Coronary artery (tissue), 2 donors: ENCODE data around the gene SRSF2.
A peak's percentile ranks its signal among the peaks of the same experiment; 100 is the strongest.

Source experiments
- DNase-seq: peaks from one replicate; pipeline ENCODE4 v3.0.0-alpha.2; 2017; ENCODE audit warnings: low spot score
- H3K27ac ChIP-seq, 2 donors: fragments of 200-600 bp; sonication (generic); one replicate each; pipeline ENCODE4 v1.5.1; 2016 to 2019
- H3K4me3 ChIP-seq: fragments of 200-600 bp; sonication (generic); 2 replicates; pipeline ENCODE4 v1.5.1; 2016; ENCODE audit warnings: mild to moderate bottlenecking, moderate library complexity
- TF ChIP-seq, protein P1 (sequence below): fragments of 200-600 bp; sonication (generic); IDR thresholded peaks from one replicate; pipeline ENCODE4 v1.5.1; 2019; ENCODE audit warnings: antibody characterized with exemption

Gene SRSF2, protein sequence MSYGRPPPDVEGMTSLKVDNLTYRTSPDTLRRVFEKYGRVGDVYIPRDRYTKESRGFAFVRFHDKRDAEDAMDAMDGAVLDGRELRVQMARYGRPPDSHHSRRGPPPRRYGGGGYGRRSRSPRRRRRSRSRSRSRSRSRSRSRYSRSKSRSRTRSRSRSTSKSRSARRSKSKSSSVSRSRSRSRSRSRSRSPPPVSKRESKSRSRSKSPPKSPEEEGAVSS

DNA sequence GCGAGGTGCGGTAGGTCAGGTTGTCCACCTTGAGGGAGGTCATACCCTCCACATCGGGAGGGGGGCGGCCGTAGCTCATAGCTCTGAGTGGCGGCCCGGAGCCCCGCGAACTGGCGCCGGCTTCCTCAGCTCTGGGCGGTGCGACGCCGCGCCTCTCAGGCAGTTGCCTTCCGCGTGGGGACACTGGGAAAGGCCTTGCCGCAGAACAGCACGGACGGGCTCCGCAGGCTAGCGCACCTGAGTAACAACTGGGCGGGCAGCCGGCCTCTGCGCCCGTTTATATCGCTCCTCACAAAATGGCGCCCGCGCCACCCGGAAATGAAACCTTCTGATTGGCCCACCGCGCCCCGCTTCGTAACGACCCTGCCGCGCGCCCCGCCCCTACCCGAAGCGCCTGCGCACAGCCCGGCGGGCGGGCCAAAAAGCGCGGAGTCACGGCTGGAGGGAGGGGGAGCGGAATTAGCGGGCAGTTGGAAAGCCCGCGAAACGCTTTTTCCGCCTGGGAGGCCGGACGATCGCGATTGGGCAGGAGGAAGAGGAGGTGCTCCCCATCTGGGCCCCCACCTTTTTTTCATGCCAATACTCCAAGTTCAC is at the start of gene SRSF2:
TSS of gene SRSF2 (minus strand) at position 250 of the 594 bp plus-strand sequence. CDS start at position 79, 171 bp downstream.
- peak within 1 kb of the TSS; percentile 98 to 99 for H3K27ac ChIP-seq
- DNase-seq: peak; percentile 99

DNA sequence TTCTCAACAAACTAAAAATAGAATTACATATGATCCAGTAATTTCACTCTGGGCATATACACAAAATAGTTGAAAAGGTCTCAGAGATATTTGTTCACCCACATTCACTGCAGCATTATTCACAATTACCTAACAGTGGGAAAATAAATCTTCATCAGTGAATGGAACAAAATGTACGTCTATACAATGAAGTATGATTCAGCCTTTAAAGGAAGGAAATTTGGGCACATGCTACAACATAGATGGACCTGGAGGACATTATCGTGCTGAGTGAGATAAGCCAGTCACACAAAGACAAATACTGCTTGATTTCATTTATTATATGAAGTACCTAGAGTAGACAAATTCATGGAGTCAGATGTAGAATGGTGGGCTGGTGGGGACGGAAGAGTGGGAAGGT is 47.8 kb upstream of the SRSF2 start:
- H3K4me3 ChIP-seq: no peak overlapping the region
- TF ChIP-seq, protein P1, sequence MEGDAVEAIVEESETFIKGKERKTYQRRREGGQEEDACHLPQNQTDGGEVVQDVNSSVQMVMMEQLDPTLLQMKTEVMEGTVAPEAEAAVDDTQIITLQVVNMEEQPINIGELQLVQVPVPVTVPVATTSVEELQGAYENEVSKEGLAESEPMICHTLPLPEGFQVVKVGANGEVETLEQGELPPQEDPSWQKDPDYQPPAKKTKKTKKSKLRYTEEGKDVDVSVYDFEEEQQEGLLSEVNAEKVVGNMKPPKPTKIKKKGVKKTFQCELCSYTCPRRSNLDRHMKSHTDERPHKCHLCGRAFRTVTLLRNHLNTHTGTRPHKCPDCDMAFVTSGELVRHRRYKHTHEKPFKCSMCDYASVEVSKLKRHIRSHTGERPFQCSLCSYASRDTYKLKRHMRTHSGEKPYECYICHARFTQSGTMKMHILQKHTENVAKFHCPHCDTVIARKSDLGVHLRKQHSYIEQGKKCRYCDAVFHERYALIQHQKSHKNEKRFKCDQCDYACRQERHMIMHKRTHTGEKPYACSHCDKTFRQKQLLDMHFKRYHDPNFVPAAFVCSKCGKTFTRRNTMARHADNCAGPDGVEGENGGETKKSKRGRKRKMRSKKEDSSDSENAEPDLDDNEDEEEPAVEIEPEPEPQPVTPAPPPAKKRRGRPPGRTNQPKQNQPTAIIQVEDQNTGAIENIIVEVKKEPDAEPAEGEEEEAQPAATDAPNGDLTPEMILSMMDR: no peak
- H3K27ac ChIP-seq: no peak overlapping the region
- no peak for DNase-seq

More for the DNA sequence above, at the start of gene SRSF2:
- TF ChIP-seq, protein P1: no peak
- H3K4me3 ChIP-seq: peak within 1 kb of the TSS; percentile 96

DNA sequence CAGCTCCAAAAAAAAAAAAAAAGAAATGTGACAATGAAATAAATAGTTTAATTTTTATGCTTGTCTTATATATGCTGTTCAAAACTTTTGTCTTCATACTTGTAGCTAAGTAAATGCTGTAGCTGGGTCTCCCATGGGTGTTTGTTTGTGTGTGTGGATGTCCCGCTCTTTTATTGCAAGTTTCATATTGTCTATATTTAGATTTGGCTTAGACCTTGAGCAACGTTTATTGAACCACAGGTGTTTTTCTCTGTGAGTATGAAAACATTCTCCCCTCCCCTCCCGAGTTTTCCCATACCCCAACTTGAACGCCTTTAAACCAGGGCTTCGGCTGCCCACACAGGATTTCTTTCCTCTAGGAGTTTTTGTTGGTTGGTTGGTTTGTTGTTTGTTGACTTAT is 46.0 kb upstream of the SRSF2 start:
- Histone ChIP-seq H3K27ac (no peak overlapping the region), H3K4me3 (no peak overlapping the region)
- DNase-seq: no peak
- TF ChIP-seq, protein P1: no peak

DNA sequence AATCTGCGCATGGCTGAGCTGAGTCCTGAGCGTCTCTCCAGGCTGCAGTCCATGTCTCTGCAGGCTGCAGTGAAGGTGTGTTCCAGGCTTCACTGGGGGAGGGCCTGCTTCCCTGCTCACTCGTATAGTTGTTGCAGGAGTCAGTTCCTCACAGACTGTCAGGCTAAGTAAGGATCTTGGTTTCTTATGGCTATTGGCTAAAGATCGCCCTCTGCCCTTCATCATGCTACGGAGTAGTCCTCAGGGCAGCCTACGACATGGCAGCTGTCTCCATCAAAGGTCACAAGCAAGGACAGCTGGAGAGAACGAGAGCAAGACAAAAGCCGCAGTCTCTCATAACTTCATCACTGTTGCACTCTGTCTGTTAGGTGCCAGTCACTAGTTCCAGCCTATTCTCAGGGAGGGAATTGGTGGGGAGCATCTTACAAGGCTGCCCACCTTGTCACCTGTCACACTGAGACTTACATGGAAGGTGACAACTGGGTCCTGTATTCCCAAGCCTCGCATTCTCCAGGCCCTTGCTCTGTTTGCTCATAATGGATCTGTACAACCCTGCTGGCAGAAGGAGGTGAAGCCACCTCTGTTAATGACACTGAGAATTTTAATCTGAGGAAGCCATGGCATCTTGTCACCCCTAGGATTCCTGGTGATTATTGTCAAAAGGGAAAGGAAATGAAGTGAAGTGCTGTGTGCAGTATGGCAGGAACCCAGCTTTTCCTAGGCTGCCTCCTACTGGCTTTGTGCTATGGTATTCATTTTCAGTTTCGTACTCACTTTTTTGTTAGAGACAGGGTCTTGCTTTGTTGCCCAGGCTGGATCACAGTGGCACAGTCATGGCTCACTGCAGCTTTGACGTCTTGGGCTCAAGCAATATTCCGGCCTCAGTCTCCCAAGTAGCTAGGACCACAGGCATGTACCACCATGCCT is 44.2 kb upstream of the SRSF2 start:
- Histone ChIP-seq H3K27ac (no peak overlapping the region), H3K4me3 (no peak overlapping the region)
- TF ChIP-seq, protein P1: no peak
- no peak for DNase-seq

DNA sequence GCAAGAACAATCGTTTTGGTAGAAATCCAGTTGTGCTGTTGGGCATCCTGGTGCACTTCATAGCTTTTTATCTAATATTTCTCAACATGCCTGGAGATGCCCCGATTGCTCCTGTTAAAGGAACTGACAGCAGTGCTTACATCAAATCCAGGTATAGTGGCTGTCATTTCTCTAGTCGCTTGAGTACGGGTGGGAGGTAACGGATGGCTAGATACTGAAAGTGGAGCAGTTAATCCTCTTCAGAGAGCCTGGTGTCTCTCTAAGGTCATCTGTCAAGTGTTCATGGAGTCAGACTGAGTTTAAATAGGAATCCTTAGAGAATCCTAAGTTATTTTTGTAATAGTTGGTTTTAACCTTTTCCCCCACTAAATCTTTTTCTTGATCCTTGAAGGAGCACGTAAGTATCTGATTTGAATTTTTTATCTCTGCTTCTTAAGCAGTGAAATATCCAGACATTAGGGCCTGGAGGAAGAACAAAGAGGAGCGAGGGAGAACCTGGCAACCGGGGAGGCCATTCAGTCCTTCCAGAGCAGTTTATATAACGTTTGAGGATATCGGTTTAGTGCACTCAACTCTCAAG is 38.0 kb upstream of the SRSF2 start:
- Histone ChIP-seq H3K4me3 (no peak overlapping the region), H3K27ac (no peak overlapping the region)
- no peak for DNase-seq
- TF ChIP-seq, protein P1: no peak

DNA sequence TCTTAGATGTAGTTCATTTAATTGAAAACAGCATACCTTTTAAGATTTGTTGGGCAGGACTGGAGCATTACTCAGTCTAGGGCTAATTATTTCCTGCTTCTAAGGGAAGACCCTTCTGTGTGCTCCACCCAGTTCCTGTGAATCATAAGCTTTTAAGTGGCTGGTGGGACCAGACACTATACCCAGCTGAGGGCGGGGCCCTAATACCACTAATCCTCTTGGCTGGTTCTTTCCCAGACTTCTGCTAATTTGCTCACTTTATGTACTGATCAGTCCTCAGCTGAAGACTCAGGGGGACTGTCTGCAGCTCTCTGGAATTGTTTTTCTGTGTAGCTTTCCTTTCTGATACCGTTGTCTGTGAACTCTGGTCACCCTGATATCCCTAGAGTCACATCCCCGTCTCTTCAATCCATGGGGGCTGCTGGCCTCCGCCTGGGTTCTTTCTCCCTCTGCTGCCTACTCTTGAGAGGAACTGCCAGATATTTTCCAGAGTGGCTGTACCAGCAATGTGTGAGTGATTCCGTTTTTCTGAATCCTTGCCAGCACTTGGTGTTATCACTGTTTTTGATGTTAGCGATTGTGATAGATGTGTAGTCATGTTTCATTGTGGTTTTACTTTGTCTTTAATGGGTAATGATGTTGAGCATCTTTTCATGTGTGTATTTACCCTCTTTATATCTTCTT is 35.9 kb upstream of the SRSF2 start:
- H3K27ac ChIP-seq: peak overlapping the region in 1 of 2 donors; percentile 28
- DNase-seq: no peak

More for the DNA sequence above, 35.9 kb upstream of the SRSF2 start:
- TF ChIP-seq, protein P1: no peak
- no peak overlapping the region for H3K4me3 ChIP-seq
